BLaER1 (cell line): ENCODE results near the gene EIPR1.
A peak's percentile ranks its signal among the peaks of the same experiment; 100 is the strongest.
"Not testable (repeated sequence)": the region's sequence is repeated elsewhere in the genome, so short reads cannot be mapped to it uniquely, and the experiment has no call there.

Experiments used
- H3K27ac ChIP-seq: shearing (Covaris generic); formaldehyde crosslinking; 2 replicates; pipeline ENCODE4 v1.8.1; 2022
- H3K27me3 ChIP-seq: shearing (Covaris generic); formaldehyde crosslinking; 2 replicates; pipeline ENCODE4 v1.8.1; 2022
- H3K36me3 ChIP-seq: shearing (Covaris generic); formaldehyde crosslinking; 2 replicates; pipeline ENCODE4 v1.8.1; 2022
- H3K4me1 ChIP-seq: shearing (Covaris generic); formaldehyde crosslinking; 2 replicates; pipeline ENCODE4 v1.8.1; 2022
- H3K4me2 ChIP-seq: shearing (Covaris generic); formaldehyde crosslinking; 2 replicates; pipeline ENCODE4 v1.8.1; 2022
- H3K4me3 ChIP-seq: shearing (Covaris generic); formaldehyde crosslinking; 2 replicates; pipeline ENCODE4 v1.8.1; 2022
- H3K9ac ChIP-seq: shearing (Covaris generic); formaldehyde crosslinking; 2 replicates; pipeline ENCODE4 v1.8.1; 2022
- H3K9me3 ChIP-seq: shearing (Covaris generic); formaldehyde crosslinking; 2 replicates; pipeline ENCODE4 v1.8.1; 2022
- H4K20me1 ChIP-seq: shearing (Covaris generic); formaldehyde crosslinking; 2 replicates; pipeline ENCODE4 v1.8.1; 2022
- Cebpa-rat ChIP-seq: shearing (Covaris generic); IDR thresholded peaks from 2 replicates; pipeline ENCODE4 v1.8.1; 2022

The EIPR1 gene

GRCh38 chr2:3207091-3207491 lies 170.5 kb downstream of the EIPR1 start:
- Histone ChIP-seq H3K9me3 (peaks cover 6% of the 10 kb centered on the region), H4K20me1 (no peaks in the 10 kb centered on the region), H3K27ac (no peak overlapping the region; the same call in 1 of the 2 replicates), H3K4me1 (peaks cover 64% of the 10 kb centered on the region), H3K9ac (no peak overlapping the region), H3K36me3 (peaks cover 45% of the 10 kb centered on the region), H3K4me3 (no peak overlapping the region), H3K27me3 (no peaks in the 10 kb centered on the region), H3K4me2 (peak overlapping the region; percentile 74)
- no peak for TF ChIP-seq Cebpa-rat

DNA sequence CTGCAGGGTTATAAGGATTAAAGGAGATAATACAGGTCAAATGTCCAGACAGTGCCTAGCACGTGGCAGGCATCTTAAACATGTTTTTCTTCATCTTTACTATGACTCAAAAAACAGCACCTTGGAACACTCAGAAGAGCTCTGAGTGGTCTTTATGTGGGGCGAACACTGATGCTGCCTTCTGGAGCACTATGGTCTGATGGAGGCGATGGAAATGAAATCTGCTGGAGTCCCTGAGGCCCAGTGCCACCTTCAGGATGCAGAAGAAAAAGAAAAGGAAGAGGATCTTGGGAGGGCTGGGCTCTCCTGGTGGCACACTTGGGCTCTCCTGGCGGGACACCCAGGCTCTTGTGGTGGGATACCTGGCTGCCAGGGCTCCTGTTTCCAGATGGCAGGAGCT lies 171.8 kb downstream of the EIPR1 start:
- H4K20me1 ChIP-seq, result no peaks in the 10 kb centered on the region
- H3K4me1 ChIP-seq, result peaks cover 64% of the 10 kb centered on the region
- no peak overlapping the region for H3K4me3 ChIP-seq
- no peaks in the 10 kb centered on the region for H3K27me3 ChIP-seq
- H3K9me3 ChIP-seq, result peaks cover 6% of the 10 kb centered on the region
- H3K27ac ChIP-seq, result peak overlapping the region; percentile 59; the same call in 1 of the 2 replicates
- no peak for TF ChIP-seq Cebpa-rat
- H3K4me2 ChIP-seq, result peak overlapping the region; percentile 74
- H3K9ac ChIP-seq, result no peak overlapping the region
- H3K36me3 ChIP-seq, result peaks cover 42% of the 10 kb centered on the region

DNA sequence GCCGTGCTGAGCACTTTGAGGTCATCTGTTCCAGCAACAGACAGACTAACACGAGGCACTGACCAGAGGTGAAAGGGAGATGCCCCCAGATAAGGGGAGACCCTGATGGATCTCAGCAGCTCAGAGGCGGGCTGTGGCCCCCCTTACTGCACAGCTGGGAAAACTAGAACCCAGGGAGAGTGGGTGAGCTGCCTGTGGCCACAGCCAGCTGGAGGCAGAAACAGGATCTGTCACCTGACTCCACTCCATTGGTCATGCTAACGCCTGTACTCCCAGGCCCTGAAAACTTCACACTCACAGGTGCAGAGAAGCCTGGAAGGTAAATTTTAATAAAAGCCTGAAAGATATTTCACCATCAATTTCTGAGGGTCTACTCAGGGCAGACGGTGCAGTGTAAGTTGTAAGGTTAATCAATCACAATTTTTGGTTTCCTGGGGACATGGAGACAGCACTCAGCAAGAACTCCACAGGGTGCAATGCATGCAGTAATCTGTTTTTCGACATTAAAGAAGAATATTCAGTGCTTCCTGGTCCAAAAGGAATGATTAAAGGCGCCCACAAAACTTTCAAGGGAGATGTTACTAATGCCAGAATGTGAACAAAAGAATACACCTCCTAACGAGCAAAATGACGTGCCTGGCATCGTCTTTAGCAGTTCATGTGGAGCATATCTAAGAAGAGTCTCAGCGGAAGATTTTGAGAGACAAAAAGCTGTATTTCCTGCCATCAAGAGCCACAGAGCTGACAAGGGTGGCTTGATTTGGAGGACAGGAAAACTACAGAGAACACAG lies 173.4 kb downstream of the EIPR1 start:
- TF ChIP-seq Cebpa-rat, result no peak
- Histone ChIP-seq H3K27me3 (no peaks in the 10 kb centered on the region), H4K20me1 (no peaks in the 10 kb centered on the region), H3K9me3 (peaks cover 6% of the 10 kb centered on the region), H3K9ac (peak overlapping the region; percentile 30; the same call in 1 of the 2 replicates), H3K4me1 (peaks cover 63% of the 10 kb centered on the region), H3K4me2 (peak overlapping the region; percentile 75), H3K4me3 (no peak overlapping the region), H3K27ac (peak overlapping the region; percentile 69), H3K36me3 (peaks cover 39% of the 10 kb centered on the region)

DNA sequence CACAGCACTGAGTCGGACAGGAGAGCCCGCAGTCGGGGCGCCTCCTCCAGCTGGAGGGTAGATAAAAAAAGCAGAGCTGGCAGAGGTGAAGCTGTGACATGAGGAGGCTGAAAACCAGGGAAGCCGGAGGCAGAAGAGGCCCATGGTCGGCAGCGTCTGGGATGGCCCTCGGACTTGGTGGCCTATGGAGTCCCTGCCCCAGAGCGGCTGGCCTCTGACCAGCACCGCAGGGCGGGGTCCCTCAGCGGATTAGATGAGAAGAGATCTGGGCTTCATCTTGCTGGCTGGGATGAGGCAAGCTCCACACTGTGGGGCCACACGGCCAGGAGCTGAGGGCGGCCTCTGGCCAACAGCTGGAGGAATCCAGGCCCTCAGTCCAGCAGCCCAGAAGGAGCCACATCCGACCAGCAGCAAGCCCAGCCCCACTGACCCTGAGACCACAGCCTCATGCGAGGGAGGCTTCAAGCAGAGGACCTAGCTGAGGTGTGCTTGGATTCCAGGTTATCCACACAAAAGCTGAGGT lies 174.1 kb downstream of the EIPR1 start:
- Histone ChIP-seq H4K20me1 (no peaks in the 10 kb centered on the region), H3K27ac (peak overlapping the region; percentile 69), H3K36me3 (peaks cover 33% of the 10 kb centered on the region), H3K27me3 (no peaks in the 10 kb centered on the region), H3K4me1 (peaks cover 62% of the 10 kb centered on the region), H3K4me3 (no peak overlapping the region), H3K9ac (peak overlapping the region; percentile 30; the same call in 1 of the 2 replicates), H3K9me3 (peaks cover 6% of the 10 kb centered on the region), H3K4me2 (peak overlapping the region; percentile 75)
- TF ChIP-seq Cebpa-rat, result no peak

DNA sequence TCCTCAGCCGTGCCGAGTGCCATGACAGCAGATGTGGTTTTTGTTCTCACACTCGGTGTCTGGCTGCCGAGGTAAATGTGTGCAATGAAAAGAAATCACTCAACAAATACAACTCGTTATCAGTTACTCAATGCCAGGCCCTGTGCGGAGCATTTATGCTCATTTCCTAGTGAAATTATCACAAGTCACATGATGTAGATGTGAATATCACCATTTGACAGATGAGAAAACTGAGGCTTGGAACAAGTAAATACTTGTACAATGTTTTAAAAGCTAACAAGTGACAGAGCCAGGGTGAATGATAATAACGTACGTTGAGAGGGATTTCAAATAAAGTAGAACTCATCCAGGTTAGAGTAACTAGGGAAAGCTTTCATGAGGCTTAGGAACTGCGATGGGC lies 174.7 kb downstream of the EIPR1 start:
- Histone ChIP-seq H3K27me3 (no peaks in the 10 kb centered on the region), H3K4me3 (no peak overlapping the region), H3K4me1 (peaks cover 62% of the 10 kb centered on the region), H3K9ac (no peak overlapping the region), H3K9me3 (peaks cover 6% of the 10 kb centered on the region), H3K27ac (no peak overlapping the region; the same call in 1 of the 2 replicates), H3K36me3 (peaks cover 28% of the 10 kb centered on the region), H4K20me1 (no peaks in the 10 kb centered on the region), H3K4me2 (no peak overlapping the region)
- TF ChIP-seq Cebpa-rat, result no peak

GRCh38 chr2:3201281-3201680 lies 176.3 kb downstream of the EIPR1 start:
- no peak overlapping the region for H3K4me2 ChIP-seq
- 0 out of 2 replicates have a peak overlapping the region, but pooled peaks have one; percentile 26 for H3K27ac ChIP-seq
- H3K36me3 ChIP-seq, result peaks cover 23% of the 10 kb centered on the region
- H3K9ac ChIP-seq, result no peak overlapping the region
- no peak overlapping the region for H3K4me3 ChIP-seq
- H3K9me3 ChIP-seq, result peaks cover 6% of the 10 kb centered on the region
- H3K27me3 ChIP-seq, result no peaks in the 10 kb centered on the region
- no peak for TF ChIP-seq Cebpa-rat
- H3K4me1 ChIP-seq, result peaks cover 62% of the 10 kb centered on the region
- H4K20me1 ChIP-seq, result no peaks in the 10 kb centered on the region

DNA sequence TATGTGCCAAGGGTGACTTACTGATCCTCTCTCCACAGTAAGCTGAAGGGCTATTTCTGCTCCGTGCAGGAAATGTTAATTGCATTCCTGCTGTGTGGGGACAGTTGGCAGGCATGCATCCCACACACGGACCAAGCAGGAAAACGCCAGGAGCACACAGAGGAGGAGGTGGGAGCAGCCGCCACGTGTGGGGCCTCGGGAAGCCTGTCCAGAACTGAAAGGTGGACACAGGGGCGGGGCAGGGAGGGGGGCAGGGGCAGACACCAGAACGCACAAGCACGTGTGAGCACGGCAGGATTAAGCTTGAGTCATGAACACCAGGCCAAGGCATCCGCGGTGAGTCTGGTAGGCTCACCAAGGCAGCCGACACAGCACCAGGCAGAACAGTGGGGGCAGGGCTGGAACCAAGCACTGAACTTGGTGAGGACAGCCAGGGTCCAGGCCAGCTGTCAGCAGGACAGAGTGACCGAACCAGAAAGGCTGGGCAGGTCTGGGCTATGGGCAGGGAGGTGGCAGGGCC lies 177.1 kb downstream of the EIPR1 start:
- H3K27me3 ChIP-seq, result no peaks in the 10 kb centered on the region
- H3K4me2 ChIP-seq, result no peak overlapping the region
- peaks cover 4% of the 10 kb centered on the region for H3K9me3 ChIP-seq
- H3K9ac ChIP-seq, result no peak overlapping the region
- peak overlapping the region; percentile 26; the same call in 1 of the 2 replicates for H3K27ac ChIP-seq
- H4K20me1 ChIP-seq, result no peaks in the 10 kb centered on the region
- peaks cover 22% of the 10 kb centered on the region for H3K36me3 ChIP-seq
- no peak for TF ChIP-seq Cebpa-rat
- peaks cover 62% of the 10 kb centered on the region for H3K4me1 ChIP-seq
- no peak overlapping the region for H3K4me3 ChIP-seq

DNA sequence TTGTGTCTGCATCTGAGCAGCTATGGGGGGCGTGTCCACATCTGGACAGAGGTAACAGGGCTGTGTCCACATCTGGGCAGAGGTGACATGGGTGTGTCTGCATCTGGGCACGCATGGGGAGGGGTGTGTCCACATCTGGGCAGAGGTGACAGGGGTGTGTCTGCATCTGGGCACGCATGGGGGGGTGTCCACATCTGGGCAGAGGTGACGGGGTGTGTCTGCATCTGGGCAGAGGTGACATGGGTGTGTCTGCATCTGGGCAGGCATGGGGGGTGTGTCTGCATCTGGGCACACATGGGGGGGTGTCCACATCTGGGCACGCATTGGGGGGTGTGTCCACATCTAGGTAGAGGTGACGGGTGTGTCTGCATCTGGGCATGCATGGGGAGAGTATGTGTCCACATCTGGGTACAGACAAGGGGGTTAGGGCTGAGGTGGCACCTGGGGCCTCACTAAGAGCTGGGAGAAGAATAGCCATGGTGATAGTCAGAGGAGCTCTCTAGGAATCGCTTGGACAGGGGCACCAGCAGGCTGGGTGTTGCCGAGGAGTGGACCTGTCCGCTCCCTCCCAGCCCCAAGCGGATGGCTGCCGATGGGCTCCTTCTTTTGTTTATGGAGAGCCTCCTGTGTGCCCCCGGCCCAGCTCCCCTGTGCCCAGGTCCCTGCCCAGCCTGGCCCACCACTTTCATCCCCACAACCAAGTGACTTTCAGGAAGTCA lies 177.8 kb downstream of the EIPR1 start:
- TF ChIP-seq Cebpa-rat, result no peak
- Histone ChIP-seq H3K4me3 (no peak overlapping the region), H4K20me1 (no peaks in the 10 kb centered on the region)

DNA sequence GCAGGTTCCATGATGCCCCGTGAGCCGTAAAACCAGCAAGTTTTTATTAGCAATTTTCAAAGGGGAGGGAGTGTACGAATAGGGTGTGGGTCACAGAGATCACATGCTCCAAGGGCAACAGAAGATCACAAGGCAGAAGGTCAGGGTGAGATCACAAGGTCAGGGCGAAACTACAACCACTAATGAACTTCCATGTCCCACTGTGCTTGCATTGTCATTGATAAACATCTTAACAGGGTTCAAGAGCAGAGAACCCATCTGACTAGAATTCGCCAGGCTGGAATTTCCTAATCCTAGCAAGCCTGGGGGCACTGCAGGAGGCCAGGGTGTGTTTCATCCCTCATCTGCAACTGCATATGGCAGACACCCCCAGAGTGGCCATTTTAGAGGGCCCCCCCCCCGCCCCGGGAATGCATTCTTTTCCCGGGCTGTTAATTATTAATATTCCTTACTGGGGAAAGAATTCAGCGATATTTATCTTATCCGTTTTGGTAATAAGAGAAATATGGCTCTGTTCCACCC lies 178.9 kb downstream of the EIPR1 start:
- not testable (repeated sequence) for H4K20me1 ChIP-seq, H3K27me3 ChIP-seq, H3K9me3 ChIP-seq
- Histone ChIP-seq H3K27ac (peak overlapping the region; percentile 71), H3K36me3 (peaks cover 25% of the 10 kb centered on the region), H3K4me1 (peaks cover 62% of the 10 kb centered on the region), H3K4me2 (peak overlapping the region; percentile 88), H3K9ac (0 out of 2 replicates have a peak overlapping the region, but pooled peaks have one; percentile 58), H3K4me3 (0 out of 2 replicates have a peak overlapping the region, but pooled peaks have one; percentile 22)

More for the DNA sequence above, 177.8 kb downstream of the EIPR1 start:
- H3K9ac ChIP-seq, result no peak overlapping the region
- H3K27ac ChIP-seq, result no peak overlapping the region
- peaks cover 18% of the 10 kb centered on the region for H3K36me3 ChIP-seq
- H3K4me2 ChIP-seq, result no peak overlapping the region
- H3K27me3 ChIP-seq, result no peaks in the 10 kb centered on the region
- no peaks in the 10 kb centered on the region for H3K9me3 ChIP-seq
- H3K4me1 ChIP-seq, result peaks cover 62% of the 10 kb centered on the region
